HG03135 (cell line): ENCODE results near the gene SMPD3.

ENCODE experiments used
- ATAC-seq: cut with Tn5 transposase; IDR thresholded peaks from one replicate; pipeline ENCODE4 v1.9.1; 2021; ENCODE audit warnings: mild to moderate bottlenecking, moderate library complexity; ENCODE audit not compliant: unreplicated experiment

Gene SMPD3

DNA sequence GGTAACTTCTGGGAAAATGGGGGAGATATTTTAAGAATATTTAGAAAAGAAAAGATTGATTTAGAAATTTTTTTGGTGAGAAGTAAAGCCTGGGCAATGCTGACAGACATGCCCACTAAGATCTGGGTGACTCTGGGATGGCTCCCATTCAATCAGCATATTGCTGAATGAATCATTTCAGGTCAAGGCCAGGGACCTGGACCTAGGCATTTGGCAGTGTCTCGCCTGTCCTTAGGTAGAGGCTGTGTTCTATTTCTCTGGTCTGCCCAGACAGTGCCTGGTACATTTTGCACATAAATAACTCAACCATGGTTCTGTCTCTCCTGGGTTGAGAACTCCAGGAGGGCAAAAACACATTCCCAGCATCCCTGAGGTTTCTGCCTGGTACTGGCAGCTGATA lies 39.9 kb downstream of the SMPD3 start:
- ATAC-seq = no peak

- no peak for ATAC-seq
Measured at GRCh38 chr16:68406458-68407152, 41.7 kb downstream of the SMPD3 start.

DNA sequence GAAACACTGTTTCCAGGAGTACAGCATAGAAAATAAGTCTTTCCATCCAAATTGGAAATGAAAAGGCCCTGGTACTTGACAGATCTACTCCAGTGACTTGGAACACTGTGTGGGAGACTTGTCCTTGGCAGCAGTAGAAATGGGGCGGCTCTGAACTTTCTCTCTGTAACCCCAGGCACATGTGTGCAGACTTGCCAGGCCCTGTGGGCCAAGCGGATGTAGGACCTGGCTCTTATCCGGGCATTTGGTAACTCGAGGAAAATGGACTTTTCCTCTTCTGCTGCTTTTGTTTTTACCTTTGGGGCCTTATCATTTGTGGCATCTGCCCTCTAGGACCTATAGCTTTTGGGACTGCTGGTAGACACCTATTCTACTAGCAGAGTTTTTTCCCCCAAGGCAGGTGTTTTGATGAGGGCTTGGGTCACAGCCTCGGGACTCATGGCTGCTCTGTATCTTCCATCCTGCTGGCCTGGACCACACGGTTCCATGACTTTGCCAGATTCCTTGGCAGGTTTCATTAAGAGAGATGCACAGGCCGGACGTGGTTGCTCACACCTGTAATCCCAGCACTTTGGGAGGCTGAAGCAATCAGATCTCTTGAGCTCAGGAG lies 43.5 kb downstream of the SMPD3 start:
- ATAC-seq = no peak

DNA sequence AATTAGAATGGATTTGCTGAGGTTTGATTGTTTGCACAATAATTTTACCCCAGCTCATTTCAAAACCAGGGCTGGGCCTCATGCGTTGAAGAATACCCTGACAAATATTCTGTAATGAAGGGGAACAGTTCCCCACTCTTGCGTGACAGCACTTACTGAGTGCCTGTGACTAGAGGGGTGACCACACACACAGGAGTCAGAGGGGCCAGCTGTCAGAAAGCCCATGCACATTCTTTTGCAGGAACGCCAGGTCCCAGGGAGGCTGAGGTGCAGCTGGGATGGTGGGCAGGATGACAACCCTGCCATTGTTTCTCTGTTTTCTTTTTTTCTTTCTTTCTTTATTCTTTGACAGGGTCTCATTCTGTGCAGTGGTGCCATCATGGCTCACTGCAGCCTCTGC lies 44.6 kb downstream of the SMPD3 start:
- ATAC-seq = no peak

DNA sequence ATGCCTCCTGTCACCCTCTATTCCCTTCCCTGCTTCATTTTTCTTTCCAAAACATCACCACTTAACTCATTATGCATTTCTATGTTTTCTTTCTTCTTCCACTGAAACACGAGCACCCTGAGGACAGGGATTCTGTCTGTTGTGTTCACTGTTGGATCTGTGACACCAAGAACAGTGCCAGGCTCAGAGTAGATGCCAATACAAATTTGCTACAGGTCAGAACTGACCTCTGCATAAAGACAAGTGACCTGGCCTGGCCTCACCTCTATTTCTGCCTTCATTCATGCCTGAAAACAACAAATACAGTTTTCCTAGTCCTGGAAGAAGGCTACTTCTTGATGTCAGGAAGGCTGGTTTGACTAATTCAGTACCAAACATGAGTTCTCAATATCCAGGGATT lies 45.1 kb downstream of the SMPD3 start:
- no peak for ATAC-seq

DNA sequence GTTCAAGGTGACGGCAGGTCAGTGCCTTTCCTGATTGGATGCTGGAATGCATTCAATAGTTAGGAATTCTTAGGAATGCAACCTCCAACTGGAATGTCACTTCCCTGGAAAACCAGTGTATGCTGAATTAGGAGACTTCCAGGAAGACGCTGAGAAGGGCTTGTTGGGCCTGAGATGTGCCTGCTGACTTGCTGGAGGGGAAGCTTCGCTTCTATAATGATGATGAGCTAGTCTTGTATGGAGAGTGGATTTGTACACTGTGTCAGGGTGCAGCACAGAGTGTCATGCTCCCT lies 45.6 kb downstream of the SMPD3 start:
- ATAC-seq = no peak

- no peak for ATAC-seq
Measured at GRCh38 chr16:68401871-68402747, 46.2 kb downstream of the SMPD3 start.

- ATAC-seq = no peak
Measured at GRCh38 chr16:68400924-68401460, 47.3 kb downstream of the SMPD3 start.

- ATAC-seq = no peak
Measured at GRCh38 chr16:68400083-68400923, 48.0 kb downstream of the SMPD3 start.

DNA sequence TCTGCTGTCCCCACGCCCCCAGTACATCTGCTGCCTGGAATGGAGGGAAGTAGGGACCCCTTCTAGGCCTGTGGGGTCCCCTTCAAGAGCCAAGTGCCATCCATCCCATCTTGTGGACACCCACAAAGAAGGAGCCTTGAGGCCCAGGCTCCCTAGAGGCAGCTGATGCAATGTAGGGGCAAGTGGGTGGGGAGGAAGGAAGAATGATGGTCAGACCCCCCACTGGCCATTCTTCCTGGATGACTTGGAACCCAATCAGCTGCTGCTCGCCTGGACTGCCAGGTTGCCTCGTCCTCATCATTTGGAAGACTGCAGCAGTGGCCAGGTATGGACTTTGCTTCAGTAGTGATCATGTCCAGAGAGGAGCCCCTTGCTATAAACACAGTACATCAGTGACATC lies 48.9 kb downstream of the SMPD3 start:
- ATAC-seq = no peak

DNA sequence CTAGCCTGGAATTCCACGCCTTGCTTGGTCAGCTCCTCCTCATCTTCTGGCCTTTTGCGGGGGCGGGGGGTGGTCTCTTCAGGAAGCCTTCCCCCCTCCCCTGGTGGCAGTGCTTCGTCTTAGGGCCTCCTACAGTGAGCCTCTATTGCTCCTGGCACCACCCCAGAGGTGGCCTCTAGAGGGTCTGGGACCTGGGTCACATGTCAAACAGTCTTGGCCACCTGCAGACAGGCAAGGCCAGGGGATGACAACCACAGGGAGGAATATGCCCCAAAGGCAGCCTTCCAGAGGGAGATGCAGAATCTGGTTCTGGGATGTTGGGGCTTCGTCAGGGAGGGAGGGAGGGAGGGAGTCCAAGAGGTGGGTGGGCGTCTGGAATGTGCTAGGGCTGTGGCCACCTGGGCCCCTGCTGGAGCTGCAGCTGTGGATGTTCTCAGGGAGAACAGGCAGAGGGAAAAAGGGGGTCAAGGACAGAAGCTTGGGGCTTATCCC lies 50.6 kb downstream of the SMPD3 start:
- no peak for ATAC-seq

GRCh38 chr16:68396481-68396880 lies 51.8 kb downstream of the SMPD3 start:
- ATAC-seq = no peak

GRCh38 chr16:68395815-68396214 lies 52.5 kb downstream of the SMPD3 start:
- ATAC-seq = no peak

GRCh38 chr16:68395167-68395786 lies 53.0 kb downstream of the SMPD3 start:
- no peak for ATAC-seq

- ATAC-seq = no peak
Measured at GRCh38 chr16:68393333-68393732, 55.0 kb downstream of the SMPD3 start.

- ATAC-seq = no peak
Measured at GRCh38 chr16:68389750-68390371, 58.4 kb downstream of the SMPD3 start.

DNA sequence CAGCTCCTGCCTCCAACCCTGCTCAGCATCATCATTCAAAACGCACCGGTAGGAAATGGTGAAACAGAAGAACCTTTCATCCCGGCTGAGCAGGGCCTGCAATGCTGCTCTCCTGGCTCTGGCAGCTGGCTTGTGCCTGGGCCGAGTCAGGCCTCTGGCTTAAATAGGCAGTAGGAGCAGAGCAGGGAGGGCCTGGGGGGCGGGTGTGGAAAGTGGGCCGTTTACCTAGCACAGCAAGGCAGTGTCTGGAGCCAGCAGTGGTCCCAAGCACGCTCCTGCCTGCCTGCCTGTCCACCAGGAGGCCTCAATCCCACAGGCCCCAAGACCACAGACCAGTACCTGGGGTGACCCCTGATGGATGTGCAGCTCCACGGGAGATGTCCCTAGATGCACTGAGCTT lies 59.3 kb downstream of the SMPD3 start:
- ATAC-seq = no peak

GRCh38 chr16:68388124-68388523 lies 60.2 kb downstream of the SMPD3 start:
- ATAC-seq = no peak

GRCh38 chr16:68387301-68387700 lies 61.0 kb downstream of the SMPD3 start:
- ATAC-seq = no peak

GRCh38 chr16:68386628-68387027 lies 61.7 kb downstream of the SMPD3 start:
- ATAC-seq = no peak
